Activated T-cell treated with anti-CD3 and anti-CD28 coated beads, Interleukin-2, amount 50 U/mL, for 48 hours (primary cell): ENCODE measurements around the gene ATXN1.

ENCODE experiments used
- DNase-seq, 2 experiments: peaks; one replicate each; pipeline ENCODE4 v3.0.0-alpha.2; 2020

ATXN1 gene

DNA sequence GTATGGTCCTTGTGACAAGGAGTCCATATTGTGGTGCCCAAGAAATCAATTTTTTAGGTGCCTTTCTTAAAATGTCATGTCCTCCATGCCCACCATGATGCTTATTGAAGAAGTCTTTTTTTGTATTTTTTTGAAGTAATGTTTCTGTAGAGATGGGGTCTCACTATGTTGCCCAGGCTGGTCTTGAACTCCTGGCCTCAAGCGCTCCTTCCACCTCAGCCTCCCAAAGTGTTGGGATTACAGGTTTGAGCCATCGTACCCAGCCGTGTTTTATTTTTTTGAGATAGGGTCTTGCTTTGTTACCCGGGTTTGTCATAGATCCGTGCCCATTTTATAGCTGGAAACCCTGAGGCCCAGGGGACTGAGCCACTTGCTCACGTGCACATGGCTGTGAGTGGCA, 238.3 kb downstream of the ATXN1 start:
- DNase-seq: no peak

- DNase-seq: no peak
These were observed 239.7 kb downstream of the ATXN1 start for GRCh38 chr6:16521528-16521927.

DNA sequence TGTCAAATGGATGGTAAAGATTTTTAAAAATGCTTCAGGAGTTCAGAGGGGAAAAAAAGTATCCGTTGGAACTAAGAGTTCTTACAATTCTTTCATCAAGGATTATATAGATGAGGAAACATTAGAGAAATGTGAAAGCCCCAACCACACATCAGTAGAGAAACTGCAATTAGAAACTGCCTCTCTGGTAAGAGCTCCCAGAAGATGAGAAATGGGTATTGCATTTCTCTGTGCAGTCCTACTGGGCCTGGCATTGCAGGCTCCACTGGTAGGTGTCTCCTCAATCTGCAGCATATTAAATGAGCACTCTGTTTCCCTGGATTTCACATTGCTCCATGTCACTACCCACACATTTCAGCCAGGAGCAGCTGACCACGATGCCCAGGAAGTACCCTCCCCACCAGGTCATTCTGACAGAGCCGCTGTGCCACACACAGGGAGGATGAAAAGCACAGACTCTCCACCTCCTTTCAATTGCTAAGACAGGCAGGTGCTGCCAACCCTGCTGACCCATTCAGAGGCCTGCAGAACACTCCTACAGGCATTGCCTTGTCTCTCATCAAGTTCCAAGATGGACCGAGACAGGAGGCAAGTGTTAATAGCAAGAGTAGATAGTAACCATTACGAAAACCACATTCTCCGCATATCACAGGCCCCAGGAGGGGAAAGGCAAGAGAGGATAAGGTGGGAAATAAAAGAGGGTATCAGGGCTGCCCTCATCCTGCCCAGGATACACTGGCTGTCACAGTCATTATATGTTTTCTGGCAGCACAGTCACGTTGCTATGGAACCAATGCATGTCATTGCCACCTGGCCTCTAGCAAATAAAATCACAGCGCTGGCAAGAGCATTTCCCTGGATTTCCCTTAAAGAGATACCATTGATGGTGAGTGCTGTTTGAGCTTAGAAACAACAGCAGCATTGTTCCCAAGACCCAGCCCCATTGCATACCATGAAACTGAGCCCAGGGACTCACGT, 241.7 kb downstream of the ATXN1 start:
- no peak for DNase-seq

- DNase-seq: no peak
These were observed 243.0 kb downstream of the ATXN1 start for GRCh38 chr6:16518265-16518664.

DNA sequence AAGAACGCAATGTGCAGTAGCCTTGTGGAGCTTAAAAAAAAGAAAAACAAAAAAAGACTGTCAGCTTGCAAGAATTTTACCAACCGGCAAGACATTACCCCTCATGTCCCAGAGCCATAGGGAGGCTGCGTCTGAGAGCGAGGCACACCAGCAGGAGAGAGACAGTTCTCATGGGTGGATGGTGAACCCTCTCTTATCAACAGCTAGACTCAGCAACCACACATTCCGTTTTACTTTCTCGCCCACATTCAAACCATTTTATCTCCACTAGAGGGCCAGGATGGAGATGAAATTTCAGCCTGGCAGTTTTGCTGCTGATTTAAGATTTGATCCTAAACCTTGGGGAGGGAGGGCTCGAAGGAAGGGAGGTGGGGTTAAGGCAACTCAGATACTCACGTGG, 247.0 kb downstream of the ATXN1 start:
- DNase-seq: no peak

GRCh38 chr6:16512544-16513290, 248.5 kb downstream of the ATXN1 start:
- no peak for DNase-seq

DNA sequence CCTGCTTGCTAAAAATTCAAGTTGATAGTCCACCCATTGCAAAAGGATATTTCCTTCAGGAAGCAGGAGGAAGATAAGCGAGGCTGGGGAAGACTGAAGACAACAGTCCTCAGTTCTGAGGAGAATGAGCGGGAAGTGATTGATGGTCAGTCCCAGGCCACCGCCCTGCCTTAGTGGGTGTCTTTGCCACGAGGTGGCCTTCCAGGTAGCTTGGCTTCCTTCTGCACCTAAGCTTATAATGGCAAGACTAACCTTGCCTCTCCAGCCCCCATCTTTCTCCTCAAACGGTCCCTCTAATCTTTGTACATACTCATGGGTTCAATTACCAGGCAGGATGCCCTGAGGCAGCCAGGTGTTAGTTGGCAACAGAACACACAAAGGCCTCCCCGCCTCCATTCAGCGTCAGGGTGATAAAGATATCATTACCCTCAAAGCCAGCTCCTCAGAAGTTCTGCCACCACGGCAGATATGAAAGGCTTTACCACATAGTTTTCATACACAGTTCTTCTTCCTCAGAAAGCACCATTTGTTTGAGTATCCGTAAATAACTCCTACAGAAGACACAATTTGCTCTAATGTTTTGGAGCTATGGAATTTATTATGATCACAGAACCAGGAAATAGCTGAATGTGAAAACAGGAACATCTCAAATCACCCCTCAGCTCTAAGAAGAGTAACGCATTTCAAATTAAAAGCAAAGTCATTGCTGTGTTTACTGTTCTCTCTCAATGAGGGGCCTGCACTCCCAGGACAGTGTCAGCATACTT, 249.4 kb downstream of the ATXN1 start:
- DNase-seq: peak; percentile 48 to 50

GRCh38 chr6:16511040-16511660, 250.1 kb downstream of the ATXN1 start:
- no peak for DNase-seq

DNA sequence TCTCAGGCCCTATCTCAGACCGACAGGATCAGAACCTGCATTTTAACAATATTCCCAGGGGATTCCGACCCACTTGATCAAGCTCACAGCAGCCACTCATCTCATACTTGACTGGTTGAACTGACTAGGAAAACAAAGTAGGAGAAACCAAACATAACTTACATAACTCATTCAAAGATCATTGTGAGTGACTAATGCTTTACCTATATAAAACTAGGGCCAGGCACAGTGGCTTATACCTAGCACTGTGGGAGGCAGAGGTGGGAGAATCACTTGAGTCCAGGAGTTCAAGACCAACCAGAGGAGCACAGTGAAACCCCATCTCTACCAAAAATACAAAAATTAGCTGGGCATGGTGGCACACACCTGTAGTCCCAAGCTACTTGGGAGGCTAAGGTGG, 251.0 kb downstream of the ATXN1 start:
- DNase-seq: no peak

- no peak for DNase-seq
These were observed 252.3 kb downstream of the ATXN1 start for GRCh38 chr6:16508959-16509358.

DNA sequence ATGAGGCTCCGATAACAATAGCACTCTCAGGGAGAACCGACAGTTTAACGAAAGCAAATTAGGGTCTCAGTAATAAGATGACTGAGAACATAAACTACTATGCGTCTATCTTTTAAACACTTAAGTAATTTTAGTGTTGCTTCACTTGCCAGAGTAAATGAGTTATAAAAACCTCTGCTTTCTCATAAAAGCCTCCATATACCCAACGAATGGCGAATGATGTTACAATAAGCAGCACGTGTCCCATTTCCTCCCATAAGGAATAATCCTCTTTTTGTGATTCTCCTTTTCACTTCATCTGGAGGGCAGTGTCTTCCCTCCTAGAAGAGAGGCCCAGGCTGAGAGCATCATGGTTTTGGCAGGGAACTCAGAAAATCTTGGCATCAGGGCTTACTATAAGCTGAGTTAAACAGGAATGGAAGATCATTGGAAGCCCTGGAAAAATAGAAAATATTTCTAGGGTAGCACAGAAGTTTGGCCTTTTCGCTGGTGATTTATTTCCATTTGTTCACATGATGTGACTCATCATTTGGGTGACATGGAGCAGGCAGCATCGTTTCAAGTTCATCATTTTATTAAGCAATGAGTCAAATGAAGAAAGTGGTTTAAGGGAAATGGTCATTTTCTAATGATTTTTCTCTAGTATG, 255.4 kb downstream of the ATXN1 start:
- DNase-seq: no peak

DNA sequence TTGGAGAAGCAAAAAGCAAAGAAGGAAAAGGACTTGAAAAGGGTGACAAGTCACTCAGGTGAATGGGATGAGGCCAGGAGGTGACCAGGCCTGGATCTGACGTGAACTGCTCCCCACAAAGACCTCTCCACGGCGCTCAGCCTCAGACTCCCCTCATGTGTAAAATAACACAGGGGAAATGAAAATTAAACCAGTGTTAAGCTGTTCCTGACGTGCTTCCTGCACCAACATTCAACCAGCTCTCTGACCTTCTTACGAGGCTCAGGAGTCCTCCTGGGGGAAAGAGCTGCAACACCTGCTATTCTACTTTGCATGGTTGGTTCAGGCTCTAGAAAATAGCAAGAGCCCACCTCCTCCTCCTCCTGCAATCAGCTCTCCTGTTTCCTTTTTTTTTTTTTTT, 256.7 kb downstream of the ATXN1 start:
- no peak for DNase-seq

- DNase-seq: no peak
These were observed 257.3 kb downstream of the ATXN1 start for GRCh38 chr6:16503970-16504415.

- no peak for DNase-seq
These were observed 258.0 kb downstream of the ATXN1 start for GRCh38 chr6:16503241-16503775.

DNA sequence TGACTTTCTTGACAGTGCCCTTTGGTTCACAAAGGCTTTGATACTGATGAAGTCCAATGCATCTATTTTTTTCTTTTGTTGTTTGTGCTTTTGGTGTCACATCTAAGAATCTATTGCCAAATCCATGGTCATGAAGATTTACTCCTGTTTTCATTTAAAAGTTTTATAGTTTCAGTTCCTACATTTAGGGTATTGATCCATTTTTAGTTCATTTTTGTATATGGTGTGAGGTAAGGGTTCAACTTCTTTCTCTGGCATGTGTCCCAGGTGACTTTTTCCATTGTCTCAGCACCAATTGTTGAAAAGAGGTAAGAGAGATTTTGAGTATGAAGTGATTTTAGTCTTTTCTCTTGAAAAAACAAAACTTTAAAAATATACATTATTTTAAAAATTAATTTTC, 262.3 kb downstream of the ATXN1 start:
- DNase-seq: no peak

GRCh38 chr6:16498237-16498636, 263.0 kb downstream of the ATXN1 start:
- no peak for DNase-seq

DNA sequence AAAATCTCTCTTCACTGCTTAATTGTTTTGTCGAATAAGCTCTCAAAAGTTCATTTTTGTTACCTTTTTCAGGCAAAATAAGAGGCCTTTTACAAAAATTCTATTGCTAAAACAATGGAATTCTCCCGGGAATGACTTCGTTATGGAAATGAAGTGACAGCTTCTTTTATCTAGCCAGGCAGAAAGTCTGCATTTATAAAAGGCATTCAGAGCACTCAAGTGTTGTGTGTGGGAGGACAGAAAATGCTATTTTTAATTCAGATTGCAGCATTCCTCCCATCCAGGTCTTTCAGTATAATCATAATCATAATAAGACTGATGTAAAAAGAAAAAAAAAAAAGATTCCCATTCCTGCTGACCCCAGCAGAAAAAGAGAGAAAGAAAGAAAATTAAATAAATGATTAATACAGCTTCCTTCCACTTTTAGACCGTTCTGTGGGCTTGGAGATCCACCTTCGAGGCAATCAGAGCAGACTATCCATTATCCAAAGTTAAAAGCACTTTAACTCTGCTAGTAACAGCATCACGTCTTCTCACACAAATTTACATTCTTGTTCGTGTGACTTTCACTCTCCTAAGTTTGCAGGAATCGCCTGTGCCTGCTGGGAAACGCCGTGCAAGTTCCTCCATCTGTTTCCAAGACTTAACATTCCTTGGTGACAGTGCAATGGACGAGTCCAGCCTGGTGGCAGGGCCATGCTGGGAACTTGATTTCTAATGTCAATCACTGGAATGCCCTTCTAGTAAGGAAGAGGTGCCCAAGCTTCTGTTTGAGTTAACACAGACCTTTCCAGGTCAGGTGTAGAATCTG, 264.1 kb downstream of the ATXN1 start:
- no peak for DNase-seq

DNA sequence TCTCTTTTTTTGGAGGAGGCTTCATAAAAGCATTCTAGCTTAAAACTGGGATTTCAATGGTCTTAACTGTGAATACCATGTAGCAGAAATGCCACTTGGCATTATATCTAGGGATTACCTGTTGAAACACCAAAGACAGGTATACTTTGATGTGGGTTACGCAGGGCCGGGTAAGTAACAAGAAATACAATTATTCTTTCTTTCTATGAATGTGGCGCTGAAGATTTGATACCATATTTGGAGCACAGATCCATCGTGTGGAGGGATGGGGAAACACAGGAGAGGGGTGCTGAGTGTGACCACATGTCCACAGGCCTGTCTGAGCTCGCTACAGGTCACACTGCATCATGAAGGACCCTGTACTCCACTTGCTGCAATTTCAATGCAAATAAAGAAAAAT, 265.1 kb downstream of the ATXN1 start:
- DNase-seq: no peak

DNA sequence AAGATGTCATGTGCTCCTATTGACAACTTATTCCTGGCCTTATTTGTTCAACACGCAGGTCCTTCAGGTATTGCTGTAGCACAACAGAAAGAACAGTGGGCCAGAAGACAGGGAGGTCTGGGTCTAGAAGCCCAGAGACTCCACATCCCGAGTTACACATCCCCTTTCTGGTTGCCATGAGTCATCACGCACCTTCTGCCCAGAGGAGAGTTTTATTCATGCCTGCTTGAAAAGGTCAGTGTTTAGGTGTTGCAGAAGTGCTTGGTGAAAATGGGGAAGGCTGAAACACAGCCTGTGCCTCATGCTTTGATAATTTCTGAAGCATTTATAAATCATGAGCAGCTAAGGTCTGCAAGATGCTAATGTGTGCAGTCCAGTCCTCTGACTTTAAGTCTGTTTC, 266.5 kb downstream of the ATXN1 start:
- no peak for DNase-seq

DNA sequence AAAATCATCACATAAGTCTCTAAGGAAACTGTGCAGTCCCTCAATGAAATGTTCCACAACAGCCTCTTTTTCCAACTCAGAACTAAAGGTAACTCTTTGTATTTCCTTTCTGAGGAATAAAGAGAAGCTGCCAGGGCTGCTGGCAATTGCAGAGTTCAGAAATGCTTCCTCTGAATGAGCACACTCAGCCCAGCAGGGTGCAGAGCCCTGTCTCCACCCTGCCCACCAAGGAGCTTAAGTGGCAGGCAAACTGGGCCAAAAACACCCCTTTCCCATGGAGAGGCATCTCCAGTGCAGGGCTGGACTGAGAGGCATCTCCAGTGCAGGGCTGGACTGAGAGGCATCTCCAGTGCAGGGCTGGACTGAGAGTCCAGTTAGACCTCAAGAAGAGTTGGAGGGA, 267.5 kb downstream of the ATXN1 start:
- no peak for DNase-seq

DNA sequence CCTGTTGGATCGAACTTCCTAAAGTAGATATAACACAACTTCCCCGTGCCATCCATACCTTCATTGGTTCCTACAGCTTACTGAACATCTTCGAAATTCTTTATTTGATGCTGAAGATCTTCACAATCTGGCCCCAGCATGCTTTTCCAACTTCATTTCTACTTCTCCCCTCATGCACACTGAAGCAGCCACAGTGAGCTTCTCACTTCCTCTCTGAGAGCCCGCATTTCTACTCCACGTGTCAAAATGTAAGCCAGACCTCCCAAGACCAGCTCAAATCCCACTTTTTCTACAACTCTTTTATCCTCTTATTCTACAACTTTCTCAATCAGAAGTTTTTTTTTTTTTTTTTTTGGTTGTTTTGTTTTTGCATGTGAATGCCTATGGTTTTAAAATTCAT, 268.1 kb downstream of the ATXN1 start:
- no peak for DNase-seq
